Measurements from ENCODE around the gene ITPKB. TPM values are rescaled to one million over a fixed set of nuclear protein-coding genes. Genes with fewer than 3 reads are reported as not detected.

ITPKB gene
- total RNA-seq, 1 donor from 2014 or later = 1.6 TPM

DNA sequence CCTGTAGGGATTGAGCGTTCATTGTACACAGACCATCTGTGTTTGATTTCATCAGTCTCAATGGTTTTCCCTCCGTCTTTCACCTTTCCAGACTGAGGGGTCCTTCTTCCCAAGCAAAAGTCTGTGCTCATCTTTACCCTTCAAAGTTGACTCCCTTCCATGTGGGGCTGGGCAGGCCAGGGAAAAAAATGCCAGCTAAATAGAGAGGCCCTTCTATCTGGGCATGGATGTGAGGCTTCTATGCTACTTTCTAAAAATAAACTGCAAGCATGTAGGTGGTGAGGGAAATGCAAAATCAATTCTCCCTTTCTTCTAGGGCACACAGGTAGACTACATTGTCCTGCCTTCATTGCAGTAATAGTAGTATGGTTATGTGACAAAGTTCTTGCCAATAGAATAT, 46.7 kb upstream of the ITPKB start:
- no peak for DNase-seq (ENCODE audit: low spot score)
- Histone ChIP-seq H3K4me2 (no peak overlapping the region), H3F3A (ENCODE audit: low read depth) (peaks cover 6% of the 10 kb centered on the region), H2AFZ (replicated peaks) (no peak overlapping the region), H3K27ac (no peak overlapping the region), H3K79me2 (ENCODE audit: low read depth) (no peaks in the 10 kb centered on the region), H3K9me3 (ENCODE audit: low read depth) (no peaks in the 10 kb centered on the region), H3K4me1 (peaks cover 11% of the 10 kb centered on the region), H3K27me3 (no peaks in the 10 kb centered on the region), H3K36me3 (no peaks in the 10 kb centered on the region), H4K20me1 (ENCODE audit: low read depth) (no peaks in the 10 kb centered on the region), H3K9ac (no peak overlapping the region), H3K4me3 (no peak overlapping the region)
- Mint-ChIP-seq H3K9me3 (no peaks in the 10 kb centered on the region), H3K27me3 (ENCODE audit: insufficient read depth, low read depth) (peaks cover 13% of the 10 kb centered on the region), H3K4me3 (no peak overlapping the region), H3K27ac (no peak overlapping the region), H3K4me1 (peaks cover 26% of the 10 kb centered on the region), H3K36me3 (no peaks in the 10 kb centered on the region)
- TF ChIP-seq EZH2phosphoT487 (IDR thresholded peaks at IDR 0.05) = no peak
- TF ChIP-seq, protein P1, sequence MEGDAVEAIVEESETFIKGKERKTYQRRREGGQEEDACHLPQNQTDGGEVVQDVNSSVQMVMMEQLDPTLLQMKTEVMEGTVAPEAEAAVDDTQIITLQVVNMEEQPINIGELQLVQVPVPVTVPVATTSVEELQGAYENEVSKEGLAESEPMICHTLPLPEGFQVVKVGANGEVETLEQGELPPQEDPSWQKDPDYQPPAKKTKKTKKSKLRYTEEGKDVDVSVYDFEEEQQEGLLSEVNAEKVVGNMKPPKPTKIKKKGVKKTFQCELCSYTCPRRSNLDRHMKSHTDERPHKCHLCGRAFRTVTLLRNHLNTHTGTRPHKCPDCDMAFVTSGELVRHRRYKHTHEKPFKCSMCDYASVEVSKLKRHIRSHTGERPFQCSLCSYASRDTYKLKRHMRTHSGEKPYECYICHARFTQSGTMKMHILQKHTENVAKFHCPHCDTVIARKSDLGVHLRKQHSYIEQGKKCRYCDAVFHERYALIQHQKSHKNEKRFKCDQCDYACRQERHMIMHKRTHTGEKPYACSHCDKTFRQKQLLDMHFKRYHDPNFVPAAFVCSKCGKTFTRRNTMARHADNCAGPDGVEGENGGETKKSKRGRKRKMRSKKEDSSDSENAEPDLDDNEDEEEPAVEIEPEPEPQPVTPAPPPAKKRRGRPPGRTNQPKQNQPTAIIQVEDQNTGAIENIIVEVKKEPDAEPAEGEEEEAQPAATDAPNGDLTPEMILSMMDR (IDR thresholded peaks at IDR 0.05) = no peak
- no peak for TF ChIP-seq EZH2 (IDR thresholded peaks at IDR 0.05)

DNA sequence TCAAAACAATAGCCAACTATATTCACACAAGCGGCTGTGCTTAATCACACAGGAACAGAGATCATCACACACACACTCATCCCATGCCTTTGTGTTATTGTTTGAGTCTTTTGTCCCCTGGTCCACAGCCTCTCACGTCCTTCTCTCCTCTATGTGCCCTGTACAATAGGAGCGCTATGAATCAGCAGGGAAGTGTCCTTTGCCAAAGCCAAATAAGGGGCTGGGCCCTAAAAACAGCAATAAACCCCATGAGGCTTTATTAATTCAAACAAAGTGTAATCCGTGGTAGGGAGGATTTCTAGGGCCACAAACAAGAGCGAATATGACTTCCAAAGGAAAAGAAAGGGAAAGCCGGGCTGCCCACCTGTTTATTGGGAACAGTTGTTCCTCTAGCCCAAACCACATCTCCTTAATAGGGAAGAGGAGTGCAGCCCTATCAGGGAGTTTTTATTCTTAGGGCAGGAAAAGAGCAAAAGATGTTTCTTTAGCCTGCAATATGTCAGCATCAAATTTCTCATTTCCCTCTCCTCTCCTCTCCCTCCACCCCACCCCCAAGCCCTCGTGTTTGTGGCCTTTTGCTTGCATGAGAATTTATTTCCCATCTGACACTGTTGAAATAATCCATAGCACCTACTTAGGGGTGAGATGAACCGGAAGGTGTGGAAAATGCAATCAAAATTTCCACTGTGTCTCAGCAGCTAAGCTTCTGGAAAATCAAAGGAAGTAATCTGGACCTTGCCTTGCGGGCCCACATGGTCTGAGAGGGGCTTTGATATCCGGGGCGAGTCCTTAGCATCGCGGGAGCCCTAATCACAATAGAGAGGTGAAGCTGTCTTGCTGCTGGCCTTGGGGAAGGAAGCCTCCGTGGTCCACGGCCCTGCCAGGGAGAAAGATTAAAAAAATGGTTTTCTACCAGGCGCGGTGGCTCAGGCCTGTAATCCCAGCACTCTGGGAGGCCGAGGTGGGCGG, 45.3 kb upstream of the ITPKB start:
- no peaks in the 10 kb centered on the region for H3K36me3 Mint-ChIP-seq
- no peaks in the 10 kb centered on the region for H3K79me2 ChIP-seq (ENCODE audit: low read depth)
- peaks cover 13% of the 10 kb centered on the region for H3K27me3 Mint-ChIP-seq (ENCODE audit: insufficient read depth, low read depth)
- H3K4me1 Mint-ChIP-seq = peaks cover 26% of the 10 kb centered on the region
- H3K27me3 ChIP-seq = no peaks in the 10 kb centered on the region
- peaks cover 6% of the 10 kb centered on the region for H3F3A ChIP-seq (ENCODE audit: low read depth)
- no peak overlapping the region for H3K27ac ChIP-seq
- H3K36me3 ChIP-seq = no peaks in the 10 kb centered on the region
- no peaks in the 10 kb centered on the region for H3K9me3 ChIP-seq (ENCODE audit: low read depth)
- peak overlapping the region; percentile 18 for H3K4me2 ChIP-seq
- TF ChIP-seq EZH2phosphoT487 (IDR thresholded peaks at IDR 0.05) (peak; percentile 55), EZH2 (IDR thresholded peaks at IDR 0.05) (no peak)
- DNase-seq (ENCODE audit: low spot score) = peak; percentile 44
- H4K20me1 ChIP-seq (ENCODE audit: low read depth) = no peaks in the 10 kb centered on the region
- peak overlapping the region; percentile 64 for H3K27ac Mint-ChIP-seq
- H3K4me3 ChIP-seq = no peak overlapping the region
- no peaks in the 10 kb centered on the region for H3K9me3 Mint-ChIP-seq
- peak overlapping the region; percentile 6 for H2AFZ ChIP-seq (replicated peaks)
- H3K9ac ChIP-seq = no peak overlapping the region
- peaks cover 11% of the 10 kb centered on the region for H3K4me1 ChIP-seq
- H3K4me3 Mint-ChIP-seq = no peak overlapping the region

DNA sequence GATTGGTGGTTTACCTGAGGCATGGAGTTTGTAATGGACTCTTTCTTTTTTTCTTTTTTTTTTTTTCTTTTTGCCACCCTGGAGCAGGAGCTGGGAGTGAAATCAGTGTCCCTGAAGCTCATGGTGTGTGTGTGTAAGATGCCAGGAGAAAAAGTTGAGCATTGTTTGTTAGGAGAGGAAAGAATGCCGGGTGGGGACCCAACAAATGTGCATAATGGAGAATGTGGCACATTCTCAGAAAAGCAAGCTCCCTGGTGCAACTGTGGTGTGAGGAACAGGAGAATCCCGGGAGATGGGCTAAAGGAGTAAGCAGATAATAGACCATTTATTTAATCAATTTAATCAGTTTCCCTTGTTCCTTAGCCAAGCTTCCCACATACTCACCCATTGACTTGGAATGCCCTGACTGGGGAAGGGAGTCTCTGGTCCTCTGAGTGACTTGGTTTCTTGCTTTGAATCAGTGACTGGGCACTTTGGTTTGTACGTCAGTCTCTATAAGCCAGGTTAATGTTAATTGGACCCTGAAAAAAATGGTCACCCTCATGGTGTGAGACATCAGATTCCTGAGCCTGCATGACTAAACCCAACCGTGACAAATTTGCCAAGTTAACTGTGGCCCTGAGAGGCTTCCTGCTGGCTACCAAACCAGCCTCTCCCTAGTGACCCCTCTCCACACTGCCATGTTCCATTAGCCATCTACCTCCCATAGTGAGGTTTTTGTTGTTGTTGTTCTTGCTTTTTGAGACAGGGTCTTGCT, 43.9 kb upstream of the ITPKB start:
- Mint-ChIP-seq H3K9me3 (no peaks in the 10 kb centered on the region), H3K27ac (no peak overlapping the region), H3K4me1 (peaks cover 26% of the 10 kb centered on the region), H3K4me3 (peak overlapping the region; percentile 21), H3K27me3 (ENCODE audit: insufficient read depth, low read depth) (peaks cover 11% of the 10 kb centered on the region), H3K36me3 (no peaks in the 10 kb centered on the region)
- no peak overlapping the region for H3K4me3 ChIP-seq
- peaks cover 6% of the 10 kb centered on the region for H3F3A ChIP-seq (ENCODE audit: low read depth)
- H3K79me2 ChIP-seq (ENCODE audit: low read depth) = no peaks in the 10 kb centered on the region
- no peaks in the 10 kb centered on the region for H3K27me3 ChIP-seq
- DNase-seq (ENCODE audit: low spot score) = no peak
- peaks cover 11% of the 10 kb centered on the region for H3K4me1 ChIP-seq
- H3K9ac ChIP-seq = no peak overlapping the region
- H2AFZ ChIP-seq (replicated peaks) = no peak overlapping the region
- H3K27ac ChIP-seq = no peak overlapping the region
- no peaks in the 10 kb centered on the region for H3K36me3 ChIP-seq
- no peak for TF ChIP-seq EZH2 (IDR thresholded peaks at IDR 0.05)
- no peak for TF ChIP-seq EZH2phosphoT487 (IDR thresholded peaks at IDR 0.05)
- TF ChIP-seq, protein P1 (IDR thresholded peaks at IDR 0.05) = no peak
- no peaks in the 10 kb centered on the region for H4K20me1 ChIP-seq (ENCODE audit: low read depth)
- no peaks in the 10 kb centered on the region for H3K9me3 ChIP-seq (ENCODE audit: low read depth)
- H3K4me2 ChIP-seq = no peak overlapping the region
